Stimulated activated CD4-positive, alpha-beta T cell treated with anti-CD3 and anti-CD28 coated beads, Interleukin-1b, Interleukin-23, amount 100 ng/mL, for 48 hours (primary cell): ENCODE measurements around the gene ARV1.
A peak's percentile ranks its signal among the peaks of the same experiment; 100 is the strongest.
"Not testable (repeated sequence)": the region's sequence is repeated elsewhere in the genome, so short reads cannot be mapped to it uniquely, and the experiment has no call there.

ENCODE experiments used
- DNase-seq: peaks from one replicate; pipeline ENCODE4 v3.0.0-alpha.2; 2020

The ARV1 gene

DNA sequence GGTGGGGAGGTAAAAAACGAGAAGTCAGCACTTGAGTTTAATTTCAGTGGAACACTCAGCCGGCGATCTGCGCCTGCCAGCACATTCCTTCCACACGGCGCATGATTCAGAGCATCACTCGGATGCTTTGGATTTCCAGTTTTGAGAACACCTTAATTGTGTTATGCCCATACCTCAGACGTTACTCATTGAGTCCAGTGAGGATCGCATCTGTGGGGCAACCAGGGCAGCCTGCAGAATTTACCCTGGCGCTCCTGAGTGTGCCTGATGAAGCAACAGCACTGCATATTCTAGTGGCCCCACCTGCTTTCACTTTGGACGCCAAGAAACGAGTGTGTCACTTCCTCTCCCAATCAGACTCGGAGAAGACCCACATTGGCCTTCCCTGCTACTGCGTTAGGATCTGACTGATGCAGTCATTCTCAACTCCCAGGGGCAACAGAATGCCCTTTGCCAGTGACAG lies 41.3 kb downstream of the ARV1 start:
- no peak for DNase-seq

DNA sequence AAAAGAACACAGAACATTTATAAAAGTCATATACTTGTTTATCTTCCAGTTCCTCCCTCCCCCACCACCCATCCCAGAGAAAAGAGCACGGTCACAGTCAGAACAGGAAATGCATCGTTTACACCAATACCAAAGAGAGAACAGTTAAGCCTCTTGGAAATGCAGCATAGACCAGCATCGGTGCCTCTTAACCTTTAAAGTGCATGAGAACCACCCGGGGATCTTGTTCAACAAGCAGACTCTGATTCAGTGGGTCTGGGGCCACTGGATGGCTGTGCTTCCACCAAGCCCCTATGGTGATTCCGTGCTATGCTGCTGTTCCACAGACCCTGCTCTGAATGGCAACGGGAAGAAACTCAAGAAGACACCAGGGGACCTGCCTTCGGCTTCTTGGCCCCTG lies 41.9 kb downstream of the ARV1 start:
- DNase-seq, result no peak

DNA sequence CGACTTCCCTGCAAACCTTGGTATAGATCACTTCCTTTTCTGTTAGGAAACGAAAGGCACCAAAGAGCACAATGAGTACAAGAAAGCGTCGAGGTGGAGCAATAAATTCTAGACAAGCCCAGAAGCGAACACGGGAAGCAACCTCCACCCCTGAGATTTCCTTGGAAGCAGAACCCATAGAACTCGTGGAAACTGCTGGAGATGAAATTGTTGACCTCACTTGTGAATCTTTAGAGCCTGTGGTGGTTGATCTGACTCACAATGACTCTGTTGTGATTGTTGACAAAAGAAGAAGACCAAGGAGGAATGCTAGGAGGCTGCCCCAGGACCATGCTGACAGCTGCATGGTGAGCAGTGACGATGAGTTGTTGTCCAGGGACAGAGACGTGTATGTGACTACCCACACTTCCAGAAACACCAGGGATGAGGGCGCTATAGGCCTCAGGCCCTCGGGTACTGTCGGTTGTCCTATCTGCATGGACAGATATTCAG lies 42.7 kb downstream of the ARV1 start:
- no peak for DNase-seq

DNA sequence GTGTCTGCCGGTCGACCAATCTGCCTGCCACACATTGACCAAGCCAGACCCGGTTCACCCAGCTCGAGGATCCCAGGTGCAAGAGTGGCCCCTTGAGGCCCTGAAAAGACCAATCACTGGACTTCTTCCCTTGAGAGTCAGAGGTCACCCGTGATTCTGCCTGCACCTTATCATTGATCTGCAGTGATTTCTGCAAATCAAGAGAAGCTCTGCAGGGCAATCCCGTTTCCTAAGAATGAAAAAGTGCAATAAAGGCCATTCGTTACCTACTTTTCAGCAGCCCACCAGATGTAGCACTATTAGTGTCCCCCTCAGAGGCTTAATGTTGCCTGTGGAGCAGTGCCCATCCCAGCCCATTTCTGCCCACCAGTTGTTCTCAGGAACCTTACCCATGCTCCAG lies 43.6 kb downstream of the ARV1 start:
- DNase-seq, result not testable (repeated sequence)

DNA sequence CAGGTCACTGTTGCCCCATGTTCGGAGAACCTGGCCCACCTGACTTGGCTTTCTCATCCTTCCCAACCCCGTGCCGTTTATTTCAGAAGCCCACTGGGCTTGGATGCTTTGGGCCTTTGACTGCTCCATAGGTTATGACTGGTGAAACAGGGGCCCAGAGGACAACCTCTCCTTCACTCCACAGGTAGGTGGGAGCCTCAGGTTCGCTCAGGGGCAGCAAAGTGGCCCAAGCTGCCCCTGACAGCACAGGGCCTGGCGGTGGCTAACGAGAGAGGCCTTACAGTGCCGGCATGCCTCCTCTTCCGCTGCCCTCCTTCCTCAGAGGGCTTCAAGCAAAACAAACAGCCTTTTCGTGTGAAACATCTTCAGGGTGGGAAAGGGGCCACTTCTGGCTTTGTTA lies 44.3 kb downstream of the ARV1 start:
- DNase-seq, result no peak

DNA sequence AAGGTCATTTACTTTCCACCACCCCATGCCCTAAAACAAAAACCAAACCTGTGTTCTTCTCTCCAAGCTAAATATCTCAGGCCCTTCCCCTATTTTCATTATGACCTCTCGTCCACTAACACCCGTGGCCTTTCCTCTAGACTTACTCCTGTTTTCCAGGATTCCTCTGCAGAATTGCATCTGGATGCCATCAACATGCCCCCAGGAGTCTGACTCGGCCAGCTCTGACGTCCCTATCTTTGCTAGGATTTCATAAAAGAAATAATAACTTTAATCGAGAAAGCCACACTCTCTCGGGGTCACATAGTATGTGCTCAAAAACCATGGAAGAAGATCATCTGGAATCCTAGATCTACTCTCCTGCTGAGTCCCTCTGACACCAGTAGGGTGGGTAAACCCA lies 47.7 kb downstream of the ARV1 start:
- no peak for DNase-seq

DNA sequence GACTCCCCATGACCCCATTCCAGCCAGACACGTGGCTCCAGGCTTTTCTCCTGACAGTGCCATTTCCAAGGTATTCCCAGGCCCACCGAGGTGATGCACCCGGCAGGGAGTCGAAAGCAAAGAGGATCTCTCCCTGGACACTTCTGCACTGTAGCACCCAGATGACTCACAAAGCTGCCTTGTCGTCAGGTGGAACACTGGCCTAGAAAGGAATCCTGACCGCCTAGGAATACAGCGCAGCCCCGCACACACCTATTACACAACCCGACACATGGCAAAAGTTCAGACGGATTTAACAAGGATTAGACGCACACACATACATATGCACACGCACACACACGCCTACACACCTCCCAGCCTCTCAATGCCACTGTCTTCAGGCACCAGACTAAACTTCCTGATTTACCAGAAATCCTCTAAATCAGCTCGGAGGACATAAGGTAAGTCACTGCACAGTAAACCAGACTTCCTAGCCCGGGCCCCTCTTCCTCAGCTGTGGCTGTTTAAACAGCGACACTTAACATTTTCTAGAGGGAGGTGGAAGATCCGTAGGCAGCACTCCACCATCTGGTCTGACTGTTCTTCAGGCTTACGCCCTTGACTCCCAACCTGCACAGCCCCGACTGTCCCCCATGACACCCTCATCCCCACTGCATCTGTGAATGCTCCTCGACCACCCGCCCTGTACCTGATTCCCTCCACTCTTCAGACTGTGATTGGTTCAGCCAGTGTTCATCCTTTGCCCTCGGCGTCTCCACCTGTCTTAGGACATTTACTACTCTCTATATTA lies 48.4 kb downstream of the ARV1 start:
- no peak for DNase-seq

DNA sequence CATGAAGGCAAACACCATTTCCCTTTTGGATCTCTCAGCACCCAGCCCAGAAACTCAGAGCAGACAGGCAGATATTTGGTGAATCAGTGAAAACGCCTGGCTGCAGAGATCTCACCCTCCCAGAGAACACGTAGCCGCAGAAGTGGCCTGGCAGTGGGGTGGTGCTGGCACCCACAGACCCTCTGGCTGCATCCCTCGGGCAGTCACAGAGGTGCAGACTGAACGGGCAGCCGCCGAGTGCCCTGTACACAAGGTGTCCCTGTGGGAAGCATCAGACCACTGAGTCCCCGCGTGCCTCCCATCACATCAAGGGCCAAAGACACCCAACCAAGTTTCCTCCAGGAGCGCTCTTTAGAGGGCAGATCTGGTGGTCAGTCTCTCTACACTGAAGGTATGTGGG lies 49.1 kb downstream of the ARV1 start:
- DNase-seq, result no peak

DNA sequence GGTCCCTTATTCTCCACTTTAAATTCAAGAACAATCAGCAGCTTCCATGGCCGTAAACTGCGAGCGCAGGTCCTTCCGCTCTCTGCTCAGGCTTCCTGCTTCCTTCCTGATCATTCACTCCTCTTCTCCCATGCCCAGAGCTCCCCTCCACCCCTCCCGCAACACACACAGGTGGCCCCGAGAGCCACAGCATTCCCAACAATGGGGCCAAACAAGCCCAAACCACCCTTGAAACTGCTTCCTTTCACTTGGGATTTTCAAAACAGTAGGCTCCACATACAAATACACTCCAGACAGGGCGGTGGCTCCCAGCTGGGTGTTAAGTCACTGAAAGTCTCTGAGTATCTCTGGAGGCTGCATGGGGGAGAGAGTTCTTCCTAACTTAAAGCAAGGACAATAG lies 49.8 kb downstream of the ARV1 start:
- DNase-seq, result no peak

DNA sequence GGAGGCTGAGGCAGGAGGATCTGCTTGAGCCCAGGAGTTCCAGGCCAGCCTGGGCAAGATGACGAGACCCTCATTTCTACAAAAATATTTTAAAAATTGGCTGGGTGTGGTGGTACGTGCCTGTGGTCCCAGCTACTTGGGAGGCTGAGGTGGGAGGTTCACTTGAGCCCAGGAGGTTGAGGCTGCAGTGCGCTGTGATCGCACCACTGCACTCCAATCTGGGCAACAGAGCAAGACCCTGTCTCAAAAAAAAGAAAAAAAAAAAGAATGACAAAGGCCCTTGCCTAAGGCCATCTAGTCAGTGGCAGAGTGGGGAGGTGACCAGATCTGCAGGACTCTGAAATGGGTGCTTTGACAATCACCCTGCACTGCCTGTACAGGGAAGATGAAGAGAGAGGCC lies 50.4 kb downstream of the ARV1 start:
- not testable (repeated sequence) for DNase-seq

DNA sequence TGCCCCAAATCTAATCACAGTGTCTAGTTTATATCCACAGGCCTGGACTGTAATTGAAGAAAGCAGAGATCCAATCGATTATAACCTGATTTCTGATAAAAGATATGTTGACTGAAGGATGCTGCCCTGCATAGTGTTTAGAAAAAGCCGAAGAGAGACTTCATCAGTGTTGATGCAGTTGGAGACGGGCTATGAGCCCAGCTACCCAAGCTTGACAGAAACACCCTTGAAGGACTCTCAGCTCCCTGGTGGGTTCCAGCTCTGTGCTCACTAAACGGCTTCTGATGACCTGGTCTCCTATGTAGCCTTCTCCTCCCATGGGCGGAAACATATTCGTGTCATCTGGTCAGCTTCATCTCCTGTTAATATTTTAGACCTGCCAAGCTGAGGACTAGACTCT lies 50.9 kb downstream of the ARV1 start:
- no peak for DNase-seq

DNA sequence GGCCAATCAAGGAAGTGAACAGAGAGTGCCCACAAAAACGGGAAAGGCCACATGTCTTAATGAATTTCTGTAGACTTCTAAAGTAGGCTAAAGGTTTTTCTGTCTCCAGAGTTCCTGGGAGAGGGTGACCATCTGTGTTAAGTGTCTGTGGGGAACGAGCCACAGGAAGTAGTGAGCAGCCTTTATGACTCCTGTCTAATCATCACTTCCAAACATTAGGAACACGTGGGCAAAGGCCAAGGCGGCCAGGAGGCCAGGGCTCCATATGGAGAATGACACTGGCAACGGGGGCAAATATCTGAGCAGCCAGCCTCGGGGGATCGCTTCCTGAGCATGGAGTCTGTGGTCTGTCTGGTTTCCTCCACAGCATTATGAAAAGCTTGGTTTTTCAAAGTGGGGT lies 54.1 kb downstream of the ARV1 start:
- DNase-seq, result no peak

DNA sequence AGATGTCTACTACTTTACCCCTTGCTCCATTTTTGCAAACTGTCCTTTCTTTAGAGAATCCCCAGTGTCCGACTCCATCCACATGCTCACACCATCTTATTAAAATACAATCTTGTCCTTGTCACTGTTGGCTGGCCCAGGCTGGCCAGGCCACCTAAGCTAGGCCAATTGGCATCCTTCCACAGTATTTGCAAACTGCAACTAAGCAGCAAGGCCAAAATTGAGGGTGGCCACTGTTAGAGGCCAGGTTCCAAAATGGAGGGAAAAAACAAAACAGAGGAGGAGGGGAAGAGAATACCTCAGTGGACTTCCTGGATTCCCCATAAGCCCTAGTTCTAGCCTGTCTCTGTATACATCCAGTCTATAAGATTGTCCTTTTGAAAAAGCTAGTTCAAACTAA lies 56.9 kb downstream of the ARV1 start:
- DNase-seq, result no peak

DNA sequence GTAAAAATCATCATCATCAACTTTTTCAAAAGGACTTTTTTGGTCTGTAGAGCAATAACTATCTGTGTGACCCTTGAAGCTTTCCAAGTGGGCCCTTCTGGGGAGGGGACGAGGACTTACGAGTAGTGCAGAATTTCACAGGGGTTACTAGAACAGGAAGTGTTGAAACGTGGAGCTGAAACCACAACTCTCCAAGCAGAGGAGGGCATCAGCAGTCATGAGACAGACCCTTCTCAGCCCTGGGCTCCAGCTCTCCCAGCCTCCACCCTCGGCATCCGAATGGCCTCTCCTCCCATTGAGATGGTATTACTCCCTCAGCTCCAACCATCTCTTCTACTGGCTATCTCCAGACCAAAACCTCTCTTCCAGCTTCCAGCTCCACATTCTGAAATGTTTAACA lies 57.5 kb downstream of the ARV1 start:
- DNase-seq, result no peak

DNA sequence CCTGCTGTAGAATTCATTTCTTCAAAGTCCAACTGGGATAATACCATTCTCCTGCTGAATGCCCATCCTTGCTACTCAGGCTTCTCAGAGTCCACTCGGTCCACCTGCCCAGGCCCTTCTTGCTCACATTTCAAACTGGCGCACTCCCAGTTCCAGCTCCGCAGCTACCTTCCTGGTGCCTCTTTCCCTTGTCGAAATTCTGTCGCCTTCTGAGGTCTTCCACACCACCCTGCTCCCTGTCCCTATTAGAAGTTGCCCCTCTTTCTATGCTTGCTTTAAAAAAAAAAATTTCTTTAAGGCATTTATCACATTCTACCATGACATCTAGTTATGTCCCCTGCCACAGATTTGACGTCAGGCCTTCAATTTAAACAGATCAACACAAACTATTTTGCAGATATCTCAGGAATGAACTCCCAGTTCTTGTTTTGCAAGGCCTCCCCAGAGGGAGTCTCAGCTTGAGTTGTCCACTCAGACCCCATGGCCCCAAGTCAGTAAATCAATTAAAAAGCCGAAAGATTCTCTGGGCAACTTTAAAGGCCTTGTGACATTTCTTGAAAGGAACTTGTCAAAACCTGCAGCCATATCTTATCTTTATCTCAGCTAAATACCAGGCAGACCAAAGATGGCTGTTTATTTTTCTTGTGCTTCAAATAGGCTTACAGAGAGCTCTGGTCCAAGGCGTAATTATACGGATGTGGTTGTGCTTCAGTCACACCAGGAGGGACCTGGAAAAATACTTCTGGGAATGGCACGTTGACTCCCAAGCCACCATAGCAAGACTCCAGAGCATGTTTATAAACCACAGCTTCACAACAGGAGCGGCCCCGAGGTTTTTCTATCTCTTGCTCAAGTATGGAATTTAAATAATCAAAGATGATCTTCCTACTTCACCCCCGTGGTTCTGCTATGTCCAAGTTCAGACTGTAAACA lies 59.0 kb downstream of the ARV1 start:
- no peak for DNase-seq

DNA sequence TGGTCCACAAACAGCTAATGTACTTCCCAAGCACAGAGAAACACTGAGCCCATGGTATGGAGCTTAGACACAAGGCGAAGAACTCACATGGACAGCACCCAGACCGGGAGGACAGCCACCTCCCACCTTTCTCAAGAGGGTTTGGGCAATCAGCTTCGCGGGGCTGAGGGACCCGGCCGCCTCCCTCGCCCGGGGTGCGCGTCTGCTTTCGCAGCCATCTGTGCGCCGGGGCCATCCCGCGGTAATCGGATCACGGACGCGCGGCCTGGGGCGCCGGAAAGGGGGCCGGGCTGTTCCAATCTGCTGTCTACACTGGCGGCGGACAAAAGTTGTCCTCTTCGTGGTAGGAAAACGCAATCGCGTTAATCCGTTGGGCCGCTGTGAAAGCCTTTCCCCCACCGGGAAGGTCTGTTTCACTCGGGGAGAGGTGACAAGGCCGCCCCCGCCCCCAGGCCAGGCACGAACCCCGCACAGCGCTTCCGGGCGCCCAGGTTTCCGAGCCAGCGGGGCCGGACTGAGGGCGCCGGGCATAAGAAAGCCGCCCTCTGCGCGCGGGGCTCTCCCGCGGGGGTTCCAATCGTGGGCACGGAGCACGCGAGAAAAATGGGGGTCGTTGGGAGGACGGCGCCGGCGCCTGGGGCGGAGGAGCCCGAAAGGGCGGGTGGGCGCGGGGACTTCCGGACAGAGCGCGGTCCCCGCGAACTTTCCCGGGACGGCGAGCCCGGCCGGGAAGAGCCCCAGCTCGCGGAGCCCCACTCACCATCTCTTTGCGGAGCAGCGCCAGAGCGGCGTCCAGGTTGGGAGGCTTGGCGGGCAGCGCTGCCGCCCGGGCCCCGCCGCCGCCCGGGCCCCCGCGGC lies 60.5 kb downstream of the ARV1 start:
- peak; percentile 32 for DNase-seq

DNA sequence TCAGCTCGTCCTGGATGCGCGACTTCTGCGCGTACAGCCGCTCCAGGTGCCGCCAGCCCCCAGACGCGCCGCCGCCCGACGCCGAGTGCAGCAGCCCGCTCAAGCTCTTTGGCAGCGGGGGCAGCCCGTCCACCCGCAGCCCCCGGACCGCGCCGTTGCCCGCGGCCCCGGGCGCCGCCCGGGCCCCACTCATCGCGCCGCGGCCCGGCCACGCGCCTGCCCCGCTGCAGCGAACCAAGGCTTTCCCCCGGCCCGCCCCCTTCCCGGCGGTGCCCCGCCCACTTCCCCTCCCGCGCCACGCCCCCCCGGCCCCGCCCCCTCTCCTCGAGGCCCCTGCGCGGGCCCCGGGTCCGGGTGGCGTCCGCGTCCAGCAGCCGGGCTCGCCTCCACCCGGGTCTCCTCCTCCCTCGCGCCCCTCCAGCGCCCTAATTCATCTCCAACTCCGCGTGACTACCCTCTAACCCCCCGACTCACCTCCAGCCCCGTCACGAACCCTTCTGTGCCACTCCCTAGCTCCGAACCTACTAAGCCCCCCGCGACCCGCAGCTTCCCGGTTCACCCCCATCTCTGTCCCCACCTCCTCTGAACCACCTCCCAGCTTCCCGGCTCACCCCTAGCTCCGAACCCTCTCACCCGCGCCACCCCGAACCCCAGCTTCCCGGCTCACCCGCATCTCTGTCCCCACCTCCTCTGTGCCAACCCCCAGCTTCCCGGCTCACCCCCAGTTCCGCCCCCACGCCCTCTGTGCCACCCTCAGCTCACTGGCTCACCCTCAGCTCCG lies 61.3 kb downstream of the ARV1 start, which contains the start of gene FAM89A:
Gene FAM89A, minus strand, starts transcription at position 236 of the 781 bp plus-strand sequence. Its CDS starts 43 bp downstream, at position 193.
- DNase-seq, result peak; percentile 62

DNA sequence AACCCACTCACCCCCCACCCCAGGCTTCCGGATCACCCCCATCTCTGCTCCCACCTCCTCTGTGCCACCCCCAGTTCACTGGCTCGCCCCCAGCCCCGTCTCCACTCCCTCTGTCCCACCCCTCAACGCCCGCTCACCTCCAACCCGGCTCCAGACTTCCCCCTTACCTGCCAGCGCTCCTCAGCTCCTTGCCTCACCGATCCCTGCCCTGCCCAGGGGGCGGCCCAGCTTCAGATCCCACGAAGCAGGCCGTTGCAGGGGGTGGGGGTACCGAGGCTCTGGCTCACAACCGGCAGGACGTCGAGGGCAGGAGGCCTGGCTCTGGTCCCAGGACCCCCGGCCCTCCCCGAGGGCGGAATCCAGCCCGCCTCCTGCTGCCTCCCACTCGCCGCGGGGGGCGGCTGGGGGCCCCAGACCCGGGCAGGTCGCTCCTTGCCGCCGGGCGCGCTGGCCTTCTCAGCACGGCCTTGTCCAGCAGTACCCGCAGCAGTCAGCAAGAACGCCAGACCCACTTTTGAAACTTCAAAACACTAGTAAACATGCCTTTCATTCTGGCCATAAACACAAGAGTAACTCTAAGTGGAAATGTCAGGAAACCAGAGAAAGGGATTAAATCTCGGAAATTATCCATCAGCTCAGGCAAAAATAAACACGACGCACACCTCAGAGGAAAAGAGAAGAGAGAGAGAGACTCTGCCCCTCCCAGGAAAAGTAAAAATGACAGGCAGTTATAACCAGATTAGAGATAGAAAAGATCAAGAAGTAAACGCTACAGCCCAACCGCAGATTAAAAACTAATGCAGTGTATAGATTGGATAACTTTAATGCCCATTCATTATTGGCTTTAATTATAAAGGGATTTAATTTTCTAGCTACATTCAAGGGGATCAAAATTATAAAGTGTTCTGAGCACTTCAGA lies 62.2 kb downstream of the ARV1 start:
- DNase-seq, result no peak

DNA sequence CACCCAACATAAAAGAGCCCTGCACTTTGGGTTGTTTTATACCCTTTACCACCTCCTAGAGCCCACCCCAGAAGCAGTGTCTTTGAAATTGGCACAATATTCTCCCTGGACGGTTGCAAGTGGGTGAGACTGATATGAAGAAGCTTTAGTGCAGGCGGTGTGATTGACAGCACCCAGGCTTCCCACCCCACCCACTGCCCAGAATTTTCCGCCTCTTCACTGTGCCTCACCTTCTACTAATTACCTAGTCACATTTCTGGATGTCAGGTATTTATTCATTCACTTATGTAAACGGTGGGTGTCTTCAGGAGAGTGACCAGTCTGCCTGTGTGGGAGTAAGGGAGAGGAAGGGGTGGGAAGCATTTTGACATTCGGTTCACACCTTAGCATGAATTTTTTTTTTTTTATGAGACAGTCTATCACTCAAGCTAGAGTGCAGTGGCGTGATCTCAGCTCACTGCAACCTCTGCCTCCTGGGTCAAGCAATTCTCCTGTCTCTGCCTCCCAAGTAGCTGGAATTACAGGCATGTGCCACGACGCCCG lies 62.9 kb downstream of the ARV1 start:
- DNase-seq, result no peak

DNA sequence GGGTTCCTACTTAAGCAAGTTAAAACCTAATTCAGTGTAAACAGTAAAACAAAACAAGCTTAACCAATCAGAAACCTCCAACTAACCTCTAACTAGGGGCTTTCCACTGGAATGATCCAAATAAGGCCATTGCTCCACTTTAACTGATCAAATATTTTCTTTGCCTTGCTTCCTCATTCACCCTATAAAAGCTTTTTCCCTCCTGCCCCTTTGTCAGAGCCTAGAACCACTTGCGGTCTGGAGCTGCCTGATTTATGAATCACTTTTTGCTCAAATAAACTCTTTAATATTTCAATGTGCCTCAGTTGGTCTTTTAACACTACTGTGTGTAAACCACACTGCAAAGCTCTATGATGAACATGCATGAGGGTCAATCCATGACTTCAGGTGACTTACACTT lies 65.7 kb downstream of the ARV1 start:
- no peak for DNase-seq
